ENCODE results near the gene MYO1D. TPM values are rescaled to one million over a fixed set of nuclear protein-coding genes. Genes with fewer than 3 reads are reported as not detected.

MYO1D gene
- polyA plus RNA-seq, 4 donors: 62.9 to 80.1 (median 73.6) TPM

DNA sequence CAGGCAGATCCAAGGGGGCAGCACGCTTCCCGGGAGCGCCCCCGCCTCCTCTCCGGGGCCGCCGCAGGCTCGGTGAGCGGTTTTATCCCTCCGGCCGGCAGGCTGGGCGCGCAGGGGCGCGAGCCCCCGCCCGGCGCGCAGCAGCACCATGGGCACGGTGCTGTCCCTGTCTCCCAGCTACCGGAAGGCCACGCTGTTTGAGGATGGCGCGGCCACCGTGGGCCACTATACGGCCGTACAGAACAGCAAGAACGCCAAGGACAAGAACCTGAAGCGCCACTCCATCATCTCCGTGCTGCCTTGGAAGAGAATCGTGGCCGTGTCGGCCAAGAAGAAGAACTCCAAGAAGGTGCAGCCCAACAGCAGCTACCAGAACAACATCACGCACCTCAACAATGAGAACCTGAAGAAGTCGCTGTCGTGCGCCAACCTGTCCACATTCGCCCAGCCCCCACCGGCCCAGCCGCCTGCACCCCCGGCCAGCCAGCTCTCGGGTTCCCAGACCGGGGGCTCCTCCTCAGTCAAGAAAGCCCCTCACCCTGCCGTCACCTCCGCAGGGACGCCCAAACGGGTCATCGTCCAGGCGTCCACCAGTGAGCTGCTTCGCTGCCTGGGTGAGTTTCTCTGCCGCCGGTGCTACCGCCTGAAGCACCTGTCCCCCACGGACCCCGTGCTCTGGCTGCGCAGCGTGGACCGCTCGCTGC is 389.3 kb downstream of the MYO1D start:
- Histone ChIP-seq H3K4me3 (ENCODE audit: low read depth in 1 of 3, low read length in 3 of 3) (peak overlapping the region; percentile 32 to 78 (median 60)), H3K27ac (ENCODE audit: low read depth in 1 of 3, low read length in 2 of 3) (no peak overlapping the region), H3K4me1 (ENCODE audit: control insufficient read depth in 3 of 3, insufficient read depth in 2 of 3, low read depth in 1 of 3, low read length in 2 of 3) (peaks cover 0 to 4% (median 2%) of the 10 kb centered on the region in 3 donors), H3K9me3 (ENCODE audit: control insufficient read depth in 2 of 2, insufficient read depth in 1 of 2, low read depth in 1 of 2, low read length in 1 of 2) (no peaks in the 10 kb centered on the region), H3K36me3 (ENCODE audit: control insufficient read depth in 3 of 3, insufficient read depth in 2 of 3, low read depth in 1 of 3, low read length in 3 of 3) (peaks cover 0 to 45% (median 0%) of the 10 kb centered on the region in 3 donors), H3K27me3 (ENCODE audit: control insufficient read depth in 3 of 3, insufficient read depth in 3 of 3, low read length in 3 of 3) (no peaks in the 10 kb centered on the region)
- FAIRE-seq (no peak), DNase-seq (peak in 1 of 2 donors; percentile 56)
- WGBS, 3 donors: 34 to 38% (median 37%) methylated on average over 53 to 59 of the region's 59 CpGs

- Histone ChIP-seq H3K9me3 (ENCODE audit: control insufficient read depth in 2 of 2, insufficient read depth in 1 of 2, low read depth in 1 of 2, low read length in 1 of 2) (no peaks in the 10 kb centered on the region), H3K36me3 (ENCODE audit: control insufficient read depth in 3 of 3, insufficient read depth in 2 of 3, low read depth in 1 of 3, low read length in 3 of 3) (peaks cover 0 to 44% (median 0%) of the 10 kb centered on the region in 3 donors), H3K27me3 (ENCODE audit: control insufficient read depth in 3 of 3, insufficient read depth in 3 of 3, low read length in 3 of 3) (no peaks in the 10 kb centered on the region), H3K4me3 (ENCODE audit: low read depth in 1 of 3, low read length in 3 of 3) (peak within 1 kb of the TSS; percentile 43 to 78 (median 60)), H3K27ac (ENCODE audit: low read depth in 1 of 3, low read length in 2 of 3) (peak within 1 kb of the TSS; percentile 17 to 72 (median 56)), H3K4me1 (ENCODE audit: control insufficient read depth in 3 of 3, insufficient read depth in 2 of 3, low read depth in 1 of 3, low read length in 2 of 3) (peaks cover 0 to 4% (median 2%) of the 10 kb centered on the region in 3 donors)
- no peak for FAIRE-seq
- peak; percentile 70 to 91 for DNase-seq
- 0 to 1% (median 1%) methylated on average over 38 to 135 of the region's 135 CpGs for WGBS, 3 donors
Measured at GRCh38 chr17:32486701-32487472, 390.0 kb downstream of the MYO1D start, which contains the start of gene CDK5R1. CDK5R1 (plus strand) TSS chr17:32486993; CDS start chr17:32487621, 628 bp downstream.

DNA sequence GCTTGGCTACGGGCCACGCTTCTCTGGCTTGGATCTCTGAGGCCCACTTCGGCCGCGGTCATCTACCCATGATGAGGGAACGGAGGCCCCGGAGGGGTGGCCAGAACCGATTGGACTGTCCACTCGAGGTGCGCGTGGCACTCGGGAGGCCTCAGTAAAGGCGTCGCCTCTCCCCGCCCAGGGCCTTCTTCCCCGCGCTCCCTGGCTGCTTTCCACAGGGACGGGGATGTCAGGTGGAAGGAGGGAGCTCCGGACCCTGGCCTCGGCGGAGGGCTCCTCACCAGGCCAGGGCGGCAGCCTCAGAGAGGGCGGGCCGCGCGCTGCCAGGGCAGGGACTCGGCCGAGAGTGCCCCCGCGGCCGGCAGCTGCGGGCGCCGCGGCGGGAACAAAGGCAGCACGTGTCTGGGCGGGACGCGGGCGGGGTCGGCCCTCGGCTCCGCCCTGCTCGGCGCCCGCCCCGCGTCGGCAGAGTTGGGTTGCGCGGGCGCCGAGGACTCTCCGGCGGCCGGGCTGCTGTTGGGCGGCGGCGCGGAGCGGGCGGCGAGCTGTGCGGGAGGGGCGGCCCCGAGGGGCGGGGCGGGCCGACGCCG is 390.7 kb downstream of the MYO1D start:
- DNase-seq (peak; percentile 80 to 90), FAIRE-seq (no peak)
- peaks cover 0 to 4% (median 2%) of the 10 kb centered on the region in 3 donors for H3K4me1 ChIP-seq (ENCODE audit: control insufficient read depth in 3 of 3, insufficient read depth in 2 of 3, low read depth in 1 of 3, low read length in 2 of 3)
- H3K36me3 ChIP-seq (ENCODE audit: control insufficient read depth in 3 of 3, insufficient read depth in 2 of 3, low read depth in 1 of 3, low read length in 3 of 3): peaks cover under 1 to 41% (median 5%) of the 10 kb centered on the region in 3 donors
- WGBS, 3 donors: 6 to 14% (median 11%) methylated on average over 36 to 72 of the region's 72 CpGs
- peak overlapping the region in 2 of 3 donors; percentile 56 to 72 for H3K27ac ChIP-seq (ENCODE audit: low read depth in 1 of 3, low read length in 2 of 3)
- no peaks in the 10 kb centered on the region for H3K9me3 ChIP-seq (ENCODE audit: control insufficient read depth in 2 of 2, insufficient read depth in 1 of 2, low read depth in 1 of 2, low read length in 1 of 2)
- H3K4me3 ChIP-seq (ENCODE audit: low read depth in 1 of 3, low read length in 3 of 3): peak overlapping the region; percentile 43 to 78 (median 60)
- no peaks in the 10 kb centered on the region for H3K27me3 ChIP-seq (ENCODE audit: control insufficient read depth in 3 of 3, insufficient read depth in 3 of 3, low read length in 3 of 3)

- Histone ChIP-seq H3K27me3 (ENCODE audit: control insufficient read depth in 3 of 3, insufficient read depth in 3 of 3, low read length in 3 of 3) (no peaks in the 10 kb centered on the region), H3K36me3 (ENCODE audit: control insufficient read depth in 3 of 3, insufficient read depth in 2 of 3, low read depth in 1 of 3, low read length in 3 of 3) (peaks cover 5 to 46% (median 10%) of the 10 kb centered on the region in 3 donors), H3K4me3 (ENCODE audit: low read depth in 1 of 3, low read length in 3 of 3) (peak overlapping the region in 2 of 3 donors; percentile 43 to 78), H3K4me1 (ENCODE audit: control insufficient read depth in 3 of 3, insufficient read depth in 2 of 3, low read depth in 1 of 3, low read length in 2 of 3) (peaks cover 0 to 4% (median 2%) of the 10 kb centered on the region in 3 donors), H3K27ac (ENCODE audit: low read depth in 1 of 3, low read length in 2 of 3) (peak overlapping the region in 1 of 3 donors; percentile 56), H3K9me3 (ENCODE audit: control insufficient read depth in 2 of 2, insufficient read depth in 1 of 2, low read depth in 1 of 2, low read length in 1 of 2) (no peaks in the 10 kb centered on the region)
- DNase-seq (no peak), FAIRE-seq (no peak)
- 67 to 72% (median 70%) methylated on average over 12 of the region's 12 CpGs for WGBS, 3 donors
Measured at GRCh38 chr17:32485261-32486110, 391.4 kb downstream of the MYO1D start.

DNA sequence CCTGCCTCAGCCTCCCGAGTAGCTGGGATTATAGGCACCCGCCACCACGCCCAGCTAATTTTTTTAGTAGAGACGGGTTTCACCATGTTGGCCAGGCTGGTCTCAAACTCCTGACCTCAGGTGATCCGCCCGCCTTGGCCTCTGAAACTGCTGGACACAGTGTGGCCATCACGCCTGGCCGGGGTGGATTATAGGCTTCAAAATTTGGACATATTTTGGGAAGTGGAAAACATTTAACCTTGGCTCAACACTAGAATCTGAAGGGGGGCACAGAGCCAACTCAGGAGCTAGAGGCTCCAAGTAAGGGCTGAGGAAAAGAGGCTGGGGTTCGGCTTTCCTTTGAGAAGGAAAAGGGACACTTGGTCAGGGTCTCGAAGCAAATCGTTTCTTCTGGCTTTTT is 392.3 kb downstream of the MYO1D start:
- no peak for DNase-seq
- Histone ChIP-seq H3K4me3 (ENCODE audit: low read depth in 1 of 3, low read length in 3 of 3) (no peak overlapping the region), H3K27me3 (ENCODE audit: control insufficient read depth in 3 of 3, insufficient read depth in 3 of 3, low read length in 3 of 3) (no peaks in the 10 kb centered on the region), H3K27ac (ENCODE audit: low read depth in 1 of 3, low read length in 2 of 3) (no peak overlapping the region), H3K4me1 (ENCODE audit: control insufficient read depth in 3 of 3, insufficient read depth in 2 of 3, low read depth in 1 of 3, low read length in 2 of 3) (peaks cover 0 to 4% (median 2%) of the 10 kb centered on the region in 3 donors), H3K9me3 (ENCODE audit: control insufficient read depth in 2 of 2, insufficient read depth in 1 of 2, low read depth in 1 of 2, low read length in 1 of 2) (no peaks in the 10 kb centered on the region), H3K36me3 (ENCODE audit: control insufficient read depth in 3 of 3, insufficient read depth in 2 of 3, low read depth in 1 of 3, low read length in 3 of 3) (peaks cover 9 to 47% (median 16%) of the 10 kb centered on the region in 3 donors)
- WGBS, 3 donors: 81 to 85% (median 84%) methylated on average over 11 of the region's 11 CpGs
- no peak for FAIRE-seq

GRCh38 chr17:32484041-32484461 is 392.9 kb downstream of the MYO1D start:
- Histone ChIP-seq H3K27me3 (ENCODE audit: control insufficient read depth in 3 of 3, insufficient read depth in 3 of 3, low read length in 3 of 3) (no peaks in the 10 kb centered on the region), H3K9me3 (ENCODE audit: control insufficient read depth in 2 of 2, insufficient read depth in 1 of 2, low read depth in 1 of 2, low read length in 1 of 2) (no peaks in the 10 kb centered on the region), H3K27ac (ENCODE audit: low read depth in 1 of 3, low read length in 2 of 3) (peak overlapping the region in 2 of 3 donors; percentile 1 to 8), H3K36me3 (ENCODE audit: control insufficient read depth in 3 of 3, insufficient read depth in 2 of 3, low read depth in 1 of 3, low read length in 3 of 3) (peaks cover 14 to 48% (median 21%) of the 10 kb centered on the region in 3 donors), H3K4me1 (ENCODE audit: control insufficient read depth in 3 of 3, insufficient read depth in 2 of 3, low read depth in 1 of 3, low read length in 2 of 3) (peaks cover 0 to 4% (median 2%) of the 10 kb centered on the region in 3 donors), H3K4me3 (ENCODE audit: low read depth in 1 of 3, low read length in 3 of 3) (no peak overlapping the region)
- FAIRE-seq: no peak
- no peak for DNase-seq
- 80 to 89% (median 82%) methylated on average over 4 of the region's 4 CpGs for WGBS, 3 donors

- WGBS, 3 donors: 30 to 38% (median 36%) methylated on average over 7 of the region's 7 CpGs
- FAIRE-seq: no peak
- no peaks in the 10 kb centered on the region for H3K9me3 ChIP-seq (ENCODE audit: control insufficient read depth in 2 of 2, insufficient read depth in 1 of 2, low read depth in 1 of 2, low read length in 1 of 2)
Measured at GRCh38 chr17:32483451-32484019, 393.4 kb downstream of the MYO1D start.

More at GRCh38 chr17:32483451-32484019, 393.4 kb downstream of the MYO1D start:
- peak; percentile 57 to 58 for DNase-seq
- peak overlapping the region in 1 of 3 donors; percentile 33 for H3K27ac ChIP-seq (ENCODE audit: low read depth in 1 of 3, low read length in 2 of 3)
- no peaks in the 10 kb centered on the region for H3K27me3 ChIP-seq (ENCODE audit: control insufficient read depth in 3 of 3, insufficient read depth in 3 of 3, low read length in 3 of 3)
- H3K4me1 ChIP-seq (ENCODE audit: control insufficient read depth in 3 of 3, insufficient read depth in 2 of 3, low read depth in 1 of 3, low read length in 2 of 3): peaks cover 0 to 4% (median 2%) of the 10 kb centered on the region in 3 donors
- no peak overlapping the region for H3K4me3 ChIP-seq (ENCODE audit: low read depth in 1 of 3, low read length in 3 of 3)
- peaks cover 18 to 46% (median 23%) of the 10 kb centered on the region in 3 donors for H3K36me3 ChIP-seq (ENCODE audit: control insufficient read depth in 3 of 3, insufficient read depth in 2 of 3, low read depth in 1 of 3, low read length in 3 of 3)

All from small intestine (tissue), 7 donors.